Stimulated activated naive CD8-positive, alpha-beta T cell treated with anti-CD3 and anti-CD28 coated beads, Interleukin-15, Interleukin-2, amounts not matched to agents 100 U/mL and 50 U/mL, for 24 hours (primary cell): ENCODE data around the gene PSAPL1.

Experiments used
- ATAC-seq: fragments of 150-1000 bp; cut with Tn5 transposase; one replicate; pipeline ENCODE4 v1.10.0; 2021
- DNase-seq: peaks from one replicate; pipeline ENCODE4 v3.0.0; 2021

PSAPL1 gene, protein sequence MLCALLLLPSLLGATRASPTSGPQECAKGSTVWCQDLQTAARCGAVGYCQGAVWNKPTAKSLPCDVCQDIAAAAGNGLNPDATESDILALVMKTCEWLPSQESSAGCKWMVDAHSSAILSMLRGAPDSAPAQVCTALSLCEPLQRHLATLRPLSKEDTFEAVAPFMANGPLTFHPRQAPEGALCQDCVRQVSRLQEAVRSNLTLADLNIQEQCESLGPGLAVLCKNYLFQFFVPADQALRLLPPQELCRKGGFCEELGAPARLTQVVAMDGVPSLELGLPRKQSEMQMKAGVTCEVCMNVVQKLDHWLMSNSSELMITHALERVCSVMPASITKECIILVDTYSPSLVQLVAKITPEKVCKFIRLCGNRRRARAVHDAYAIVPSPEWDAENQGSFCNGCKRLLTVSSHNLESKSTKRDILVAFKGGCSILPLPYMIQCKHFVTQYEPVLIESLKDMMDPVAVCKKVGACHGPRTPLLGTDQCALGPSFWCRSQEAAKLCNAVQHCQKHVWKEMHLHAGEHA

DNA sequence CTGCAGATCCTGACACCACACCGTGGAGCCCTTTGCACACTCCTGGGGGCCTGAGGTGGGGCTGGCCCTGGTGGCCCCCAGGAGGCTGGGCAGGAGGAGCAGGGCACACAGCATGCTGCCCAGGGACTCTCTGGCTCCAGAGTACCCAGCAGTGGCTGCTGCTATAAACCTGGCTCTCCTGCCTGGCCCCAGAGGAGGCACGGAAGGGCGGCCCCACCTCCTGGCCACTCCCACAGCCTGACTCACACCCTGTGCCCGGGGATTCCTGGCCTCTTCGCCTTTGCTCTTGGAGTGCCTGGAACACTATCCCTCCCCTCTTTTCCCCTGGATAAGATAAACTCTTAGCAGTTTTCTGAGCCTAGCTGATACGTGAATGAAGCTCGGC lies at the start of gene PSAPL1:
Gene PSAPL1 (minus strand): TSS at position 165 of the 385 bp plus-strand sequence. CDS start 51 bp downstream, at position 114.
- ATAC-seq (no peak), DNase-seq (peak; percentile 8)

DNA sequence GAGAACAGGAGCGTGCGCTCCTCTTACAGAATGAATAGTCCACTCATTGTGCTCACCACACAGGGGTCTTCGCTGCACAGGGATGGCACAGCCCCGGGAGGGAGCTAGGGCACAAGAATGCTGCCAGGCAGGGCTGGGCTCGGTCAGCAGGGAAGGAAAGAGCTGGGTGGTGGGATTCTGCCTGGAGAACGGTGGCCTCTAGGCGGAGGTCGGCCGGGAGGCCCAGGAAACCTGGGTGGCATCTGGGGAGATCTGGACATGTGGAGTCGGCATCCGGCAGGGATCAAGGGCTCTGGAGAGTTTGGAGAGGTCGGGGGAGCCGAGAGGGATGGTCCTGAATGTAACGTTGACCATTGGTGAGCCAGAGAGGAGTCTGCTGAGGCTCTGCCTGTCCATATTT lies 46.5 kb upstream of the PSAPL1 start:
- no peak for DNase-seq
- ATAC-seq = no peak

DNA sequence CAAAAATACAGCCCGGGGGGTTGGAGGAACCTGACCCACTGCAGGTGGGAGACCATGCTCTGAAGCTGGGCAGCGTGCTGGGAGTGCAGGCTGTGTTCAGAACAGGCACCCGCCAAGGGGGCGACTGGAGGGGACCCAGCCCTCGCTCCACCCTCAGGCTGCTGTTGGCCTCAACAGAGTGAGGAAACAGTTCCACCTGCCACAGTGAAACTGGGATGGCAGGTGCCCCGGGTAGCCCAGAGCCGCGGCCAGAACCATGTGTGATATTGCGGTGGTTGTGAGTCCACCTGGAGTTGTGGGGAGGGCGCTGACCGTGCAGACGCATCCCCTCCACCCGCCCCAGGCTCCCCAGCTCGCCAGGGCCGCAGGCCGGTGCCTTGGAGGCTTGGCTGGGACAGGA lies 45.7 kb upstream of the PSAPL1 start:
- no peak for ATAC-seq
- no peak for DNase-seq

DNA sequence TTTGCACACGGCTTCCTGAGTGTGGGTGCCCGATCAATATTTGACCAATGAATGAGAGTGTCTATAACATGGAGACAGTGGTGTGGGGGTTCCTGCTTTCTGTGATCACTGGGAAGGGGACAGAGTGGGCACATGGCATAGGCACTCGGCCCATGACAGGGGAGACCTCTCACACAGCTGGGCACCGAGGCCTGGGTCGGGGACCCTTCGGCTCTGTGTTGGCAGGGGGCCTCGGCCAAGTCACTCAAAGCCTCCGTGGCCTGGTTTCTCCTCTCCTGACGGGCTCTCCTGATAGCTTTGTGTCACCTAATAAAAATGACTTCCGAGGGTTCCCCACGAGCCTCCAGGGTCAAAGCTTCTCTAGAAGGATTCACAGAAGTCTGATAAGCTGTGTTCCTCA lies 43.9 kb upstream of the PSAPL1 start:
- ATAC-seq (no peak), DNase-seq (no peak)

DNA sequence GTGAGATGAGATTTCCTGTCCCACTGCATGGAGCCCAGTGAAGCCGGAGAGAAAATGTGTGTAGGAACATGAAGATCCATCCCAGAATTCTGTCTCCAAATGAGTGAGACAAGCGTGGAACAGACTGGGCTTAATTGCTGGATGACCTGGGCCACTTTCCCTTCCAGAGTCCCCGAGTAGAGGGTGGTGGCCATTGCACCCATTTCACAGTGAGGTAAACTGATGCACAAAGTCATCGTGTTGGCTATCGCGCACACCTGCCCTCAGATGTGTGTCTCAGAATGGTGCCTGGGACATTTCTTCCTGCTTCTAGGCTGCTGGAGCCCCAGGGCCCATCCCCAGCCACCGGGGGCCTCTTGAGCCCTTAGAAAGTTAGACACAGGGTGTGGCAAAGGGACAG lies 43.0 kb upstream of the PSAPL1 start:
- DNase-seq (no peak), ATAC-seq (no peak)

DNA sequence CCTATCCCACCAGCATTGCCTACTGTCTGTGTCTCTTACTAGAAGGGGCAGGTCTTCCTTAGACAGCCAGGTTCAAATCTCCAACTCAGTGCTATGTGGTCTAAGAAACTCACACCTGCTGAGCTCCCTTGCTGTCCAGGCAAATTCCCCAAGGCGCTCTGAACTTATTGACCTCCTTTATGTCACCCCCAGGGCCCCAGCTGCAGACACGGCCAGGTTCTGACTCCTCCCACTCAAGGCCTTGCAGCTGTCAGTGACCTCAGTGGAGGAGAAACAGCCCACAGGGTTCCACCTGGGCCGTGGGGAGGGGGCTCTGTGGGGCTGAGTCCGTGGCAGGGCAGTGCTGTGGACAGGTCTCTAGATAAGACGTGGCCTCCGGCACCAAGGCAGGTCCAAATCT lies 42.1 kb upstream of the PSAPL1 start:
- DNase-seq (no peak), ATAC-seq (no peak)

DNA sequence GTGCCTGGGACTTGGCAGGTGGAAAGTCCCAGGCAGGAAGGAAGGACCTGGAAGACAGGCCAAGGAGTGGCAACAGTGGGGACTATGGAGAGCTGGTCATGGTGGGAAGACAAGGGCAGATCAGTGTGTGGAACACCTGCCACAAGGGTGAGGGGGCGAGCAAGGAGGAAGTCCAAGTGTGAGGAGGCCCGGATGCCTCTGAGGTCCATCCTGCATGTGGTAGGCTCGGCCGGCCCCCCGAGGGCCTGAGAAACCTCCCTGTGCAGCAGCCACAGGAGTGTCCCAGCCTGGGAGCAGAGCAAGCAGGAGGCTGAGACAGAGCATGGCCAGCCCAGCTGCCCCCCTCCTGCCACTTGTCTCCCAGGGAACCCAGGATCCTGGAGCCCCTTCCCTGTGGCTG lies 40.5 kb upstream of the PSAPL1 start:
- ATAC-seq (no peak), DNase-seq (no peak)

DNA sequence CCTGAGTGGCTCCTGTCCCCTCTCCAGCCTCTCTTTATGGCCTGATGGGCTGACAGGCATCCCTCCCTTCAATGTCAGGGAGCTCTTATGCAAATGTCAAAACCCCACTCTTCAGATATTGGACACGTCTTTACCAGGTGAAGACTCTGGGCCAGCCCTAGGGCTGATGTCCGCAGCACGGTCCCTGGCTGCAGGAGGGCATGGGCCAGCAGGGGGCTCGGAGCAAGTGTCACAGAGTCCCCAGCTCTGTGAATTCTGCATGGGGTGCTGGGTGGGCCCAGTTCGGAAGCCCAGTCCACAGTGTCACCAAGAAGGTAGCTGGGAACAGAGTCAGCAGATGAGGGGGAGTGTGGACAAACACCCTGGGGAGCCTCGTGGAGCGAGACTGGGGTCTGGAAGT lies 39.6 kb upstream of the PSAPL1 start:
- DNase-seq = no peak
- ATAC-seq = no peak

DNA sequence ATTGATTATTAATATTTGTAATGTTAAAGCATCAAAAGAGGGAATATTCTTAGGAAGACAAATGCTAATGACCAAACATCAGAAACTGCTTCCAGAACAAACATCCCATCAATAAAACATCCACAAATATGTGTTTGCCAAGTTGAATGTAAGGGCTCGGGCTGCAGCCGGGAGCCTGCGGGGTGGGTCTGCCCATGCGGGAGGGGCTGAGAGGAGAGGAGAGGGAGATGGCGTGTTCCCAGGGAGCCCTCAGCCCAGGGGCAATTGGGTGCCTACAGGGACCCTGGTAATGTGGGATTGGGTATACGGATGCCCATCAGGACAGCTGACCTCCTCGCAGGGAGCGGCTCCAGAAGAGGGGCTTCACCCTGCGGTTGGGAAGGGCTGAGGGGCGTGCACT lies 38.4 kb upstream of the PSAPL1 start:
- no peak for DNase-seq
- no peak for ATAC-seq

DNA sequence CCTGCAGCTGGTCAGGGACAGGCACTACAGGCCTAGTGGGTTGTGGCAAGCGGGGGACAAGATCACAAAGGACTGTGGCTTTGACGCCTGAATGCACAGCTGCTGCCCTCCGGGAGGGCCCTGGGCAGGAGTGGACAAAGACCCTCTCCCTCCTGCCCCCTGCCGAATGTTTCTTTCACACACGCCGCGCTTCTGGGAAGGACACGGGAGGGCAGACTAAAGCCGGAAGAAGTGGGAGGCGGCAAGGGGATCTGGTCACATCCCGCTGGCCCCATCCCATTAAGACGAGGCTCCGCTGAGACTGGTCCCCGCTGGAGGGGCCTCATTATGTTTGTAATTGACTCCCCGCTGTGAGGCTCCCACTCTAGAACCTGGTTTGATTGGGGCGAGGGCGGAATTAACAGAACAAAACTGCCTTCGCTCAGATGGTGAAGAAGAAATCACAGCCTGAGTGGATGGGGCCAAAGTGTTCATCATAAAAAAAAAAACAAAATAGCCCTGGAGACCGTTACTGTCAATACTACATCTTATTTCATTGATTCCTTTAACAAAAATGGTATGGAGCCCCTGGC lies 37.8 kb upstream of the PSAPL1 start:
- ATAC-seq = no peak

DNA sequence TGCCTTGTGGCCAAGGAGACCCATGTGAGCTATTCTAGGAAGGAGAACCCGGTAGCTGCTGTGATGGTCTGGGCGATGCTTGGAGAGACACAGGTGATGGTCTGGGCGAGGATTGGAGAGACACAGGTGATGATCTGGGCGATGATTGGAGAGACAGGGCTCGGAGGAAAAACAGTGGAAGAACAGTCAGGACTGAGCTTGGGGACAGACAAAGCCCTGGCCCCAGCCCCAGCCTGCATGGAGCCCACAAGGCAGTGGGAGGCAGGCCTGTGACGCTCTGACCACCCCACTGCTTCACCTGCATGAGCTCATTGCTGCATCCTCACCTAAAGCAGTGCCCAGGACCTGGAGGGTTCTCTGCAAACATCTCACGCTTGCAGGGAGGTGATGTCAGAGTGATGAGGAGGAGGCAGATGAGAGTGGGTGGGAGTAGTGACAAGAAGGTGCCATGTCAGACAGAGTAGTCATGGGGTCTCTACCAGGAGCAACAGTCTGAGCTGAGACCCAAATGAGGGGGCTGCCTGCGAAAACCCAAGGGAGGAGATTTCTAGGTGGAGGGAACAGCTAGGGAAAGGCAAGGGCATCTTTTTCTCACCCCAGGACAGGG lies 35.9 kb upstream of the PSAPL1 start:
- DNase-seq = no peak
- no peak for ATAC-seq

More for the DNA sequence above, 37.8 kb upstream of the PSAPL1 start:
- DNase-seq = no peak

DNA sequence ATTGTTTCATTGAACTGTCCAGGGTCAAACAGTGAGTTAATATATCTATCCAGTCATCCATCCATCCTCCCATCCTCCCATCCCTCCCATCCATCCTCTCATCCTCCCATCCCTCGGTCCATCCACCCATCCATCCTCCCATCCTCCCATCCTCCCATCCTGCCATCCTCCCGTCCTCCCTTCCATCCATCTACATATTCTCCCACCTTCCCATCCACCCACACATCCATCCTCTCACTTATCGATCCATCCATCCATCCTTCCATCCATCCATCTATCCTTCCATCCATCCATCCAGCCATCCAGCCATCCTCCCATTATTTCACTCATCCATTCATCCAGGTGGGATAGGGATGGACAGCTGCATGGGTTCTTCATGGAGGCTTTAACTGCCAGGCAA lies 35.4 kb upstream of the PSAPL1 start:
- DNase-seq (no peak), ATAC-seq (no peak)

DNA sequence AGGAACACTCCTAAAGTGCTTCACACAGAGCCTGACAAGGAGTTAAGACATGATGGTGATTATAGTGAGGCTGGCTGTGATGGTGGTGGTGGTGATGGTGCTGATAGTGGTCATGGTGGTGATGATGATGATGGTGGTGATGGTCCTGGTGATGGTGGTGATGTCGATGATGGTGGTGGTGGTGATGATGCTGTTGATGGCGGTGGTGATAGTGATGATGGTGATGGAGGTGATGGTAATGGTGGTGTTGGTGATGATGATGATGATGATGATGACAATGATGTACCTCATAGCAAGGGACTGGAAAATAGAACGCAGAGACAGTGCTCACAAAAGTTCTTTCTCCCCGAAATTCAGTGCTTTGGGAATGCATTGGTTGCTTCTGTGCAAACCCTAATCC lies 34.3 kb upstream of the PSAPL1 start:
- no peak for ATAC-seq
- no peak for DNase-seq

DNA sequence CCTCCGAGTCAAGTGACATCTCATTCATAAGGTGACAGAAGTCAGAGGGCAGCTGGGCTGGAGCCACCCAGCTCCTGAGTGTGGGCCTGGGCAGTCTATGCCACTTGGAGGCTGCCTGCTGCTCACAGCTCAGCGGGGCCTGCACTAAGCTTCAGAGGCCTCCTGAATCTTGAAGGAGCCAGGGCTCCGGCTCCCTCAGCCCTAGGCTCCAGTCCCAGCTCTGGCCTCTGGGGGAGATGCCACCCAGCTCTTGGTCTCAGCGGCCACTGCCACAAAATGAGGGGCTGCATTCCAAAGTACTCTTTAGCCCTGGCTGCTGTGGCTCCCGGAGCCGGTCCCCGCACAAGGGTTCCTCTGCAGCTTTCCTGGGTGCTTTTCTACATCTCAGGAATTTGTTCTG lies 32.7 kb upstream of the PSAPL1 start:
- ATAC-seq = no peak
- DNase-seq = no peak

DNA sequence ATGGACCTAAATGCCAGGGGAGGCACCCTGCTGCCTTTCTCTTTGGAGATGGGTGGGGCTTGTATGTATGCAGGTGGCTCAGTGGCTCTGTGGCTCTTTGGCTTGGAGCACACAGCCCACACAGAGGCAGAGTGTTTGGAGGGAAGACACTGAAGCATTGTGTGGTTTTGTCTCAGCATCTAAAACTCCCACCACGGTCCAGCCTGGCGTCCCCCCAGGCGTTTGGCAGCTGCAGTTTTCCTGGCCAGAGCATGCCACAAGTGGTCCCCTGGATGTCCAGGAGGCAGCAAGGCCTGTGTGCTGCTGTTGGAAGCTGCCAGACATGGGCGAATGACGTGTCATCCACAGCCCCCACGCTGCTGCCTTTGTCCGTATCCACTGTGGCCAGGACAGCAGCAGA lies 32.2 kb upstream of the PSAPL1 start:
- ATAC-seq (no peak), DNase-seq (no peak)

DNA sequence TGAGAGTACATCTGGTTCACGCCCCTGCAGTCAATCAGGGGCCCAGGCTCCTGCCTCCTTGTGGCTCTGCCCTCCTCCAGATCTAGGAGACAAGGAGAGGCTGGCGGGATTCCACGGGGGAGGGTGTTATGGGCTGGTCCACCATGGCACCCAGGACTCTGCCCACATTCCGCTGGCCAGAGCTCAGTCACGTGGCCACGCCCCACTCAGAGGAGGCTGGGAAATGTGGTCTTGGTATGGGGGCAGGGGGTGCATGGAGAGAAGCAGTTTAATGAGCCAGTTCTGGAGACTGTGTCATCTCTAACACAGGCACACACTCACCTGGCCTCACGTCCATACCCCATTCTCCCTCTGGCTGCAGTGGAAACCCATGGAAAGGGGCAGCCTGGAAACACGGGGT lies 31.5 kb upstream of the PSAPL1 start:
- DNase-seq = no peak
- no peak for ATAC-seq

DNA sequence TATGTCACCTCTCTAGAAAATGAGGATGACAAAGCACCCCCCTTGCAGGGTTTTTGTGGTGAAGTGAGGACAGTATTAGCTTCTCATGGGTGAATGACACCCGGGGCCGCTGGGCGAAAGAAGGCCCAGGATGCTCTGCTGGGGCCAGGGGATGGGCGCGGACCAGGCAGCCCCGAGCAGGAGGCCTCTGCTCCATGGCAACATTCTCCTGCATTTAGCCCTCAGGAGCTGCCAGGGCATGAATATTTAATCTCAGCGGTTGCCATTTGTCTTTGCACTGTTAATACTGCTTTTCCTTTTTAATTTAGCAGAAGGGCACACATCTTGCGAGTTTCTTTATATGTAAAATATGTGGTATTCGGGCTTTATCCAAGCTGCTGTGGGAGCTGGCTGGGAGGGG lies 30.3 kb upstream of the PSAPL1 start:
- no peak for DNase-seq
- no peak for ATAC-seq

DNA sequence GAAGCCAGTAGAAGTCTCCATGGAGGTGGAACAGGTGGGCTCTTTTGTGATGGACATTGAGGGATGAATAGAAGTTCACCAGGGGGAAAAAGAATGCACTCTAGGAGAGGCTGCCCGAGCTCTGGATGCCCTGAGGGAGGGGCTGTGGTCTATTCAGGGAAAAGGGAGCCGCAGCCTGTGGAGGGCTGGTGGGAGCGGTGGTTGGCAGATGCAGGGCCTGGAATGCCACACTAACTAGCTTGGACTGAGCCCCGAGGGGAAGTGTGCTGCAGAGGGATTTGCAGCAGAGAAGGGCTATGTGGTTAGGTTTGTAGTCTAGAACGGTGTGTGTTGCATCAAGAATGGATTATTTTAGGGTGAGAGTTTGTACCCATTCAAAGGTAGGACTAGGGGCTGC lies 29.5 kb upstream of the PSAPL1 start:
- ATAC-seq (no peak), DNase-seq (no peak)

DNA sequence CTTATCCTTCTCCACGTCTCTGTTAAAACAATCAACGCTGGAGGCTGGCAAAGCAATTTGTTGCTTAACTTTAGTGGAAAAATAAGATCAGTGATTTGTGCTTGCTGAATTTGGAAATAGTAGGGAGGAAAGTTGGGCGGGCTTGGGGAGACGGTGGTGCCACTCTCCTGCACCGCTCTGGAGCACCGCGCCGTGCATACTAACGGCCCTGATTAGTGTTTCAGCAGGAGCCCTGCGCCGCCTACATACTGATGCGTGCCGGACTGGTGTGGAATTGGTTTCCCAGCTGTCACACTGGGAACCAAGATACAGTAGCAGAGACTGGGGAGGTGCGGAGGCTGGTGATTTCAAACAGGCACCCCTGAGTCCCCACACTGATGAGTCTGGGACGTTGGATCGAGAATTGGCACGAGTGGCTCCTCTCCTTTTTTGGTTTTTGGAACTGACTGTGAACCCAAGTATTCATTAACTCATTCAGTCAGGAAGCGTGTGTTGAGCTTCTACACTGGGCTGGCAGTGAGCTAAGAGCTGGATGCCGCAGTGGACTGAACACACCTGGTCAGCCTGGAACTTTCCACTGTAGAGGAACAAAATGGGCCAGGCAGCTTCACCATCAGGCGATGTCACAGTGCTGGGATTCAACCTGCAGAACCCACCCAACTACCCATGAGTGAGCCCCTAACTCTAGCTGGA lies 29.0 kb upstream of the PSAPL1 start:
- no peak for ATAC-seq

DNA sequence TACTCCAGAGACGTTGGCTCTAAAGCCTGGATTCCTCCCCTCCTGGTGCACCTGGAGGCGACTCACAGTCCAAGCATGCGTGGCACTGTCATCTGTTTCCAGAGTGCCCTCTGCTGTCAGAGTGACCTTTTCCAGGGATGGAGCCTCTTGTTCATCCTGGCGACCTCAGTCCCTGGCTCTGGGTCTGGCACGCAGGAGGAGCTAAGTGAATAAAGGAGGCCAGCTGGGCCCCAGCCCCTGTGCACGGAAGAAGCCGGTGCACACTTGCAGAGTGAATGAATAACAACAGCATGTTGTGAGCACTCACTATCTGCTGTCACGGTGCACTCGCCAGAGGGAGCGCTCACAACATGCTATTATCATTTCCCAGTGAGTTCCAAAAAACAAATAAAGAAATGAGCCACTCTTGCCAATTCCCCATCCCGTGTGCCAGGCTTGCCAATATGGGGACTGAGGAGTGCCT lies 27.8 kb upstream of the PSAPL1 start:
- DNase-seq (no peak), ATAC-seq (no peak)

More for the DNA sequence above, 29.0 kb upstream of the PSAPL1 start:
- no peak for DNase-seq

DNA sequence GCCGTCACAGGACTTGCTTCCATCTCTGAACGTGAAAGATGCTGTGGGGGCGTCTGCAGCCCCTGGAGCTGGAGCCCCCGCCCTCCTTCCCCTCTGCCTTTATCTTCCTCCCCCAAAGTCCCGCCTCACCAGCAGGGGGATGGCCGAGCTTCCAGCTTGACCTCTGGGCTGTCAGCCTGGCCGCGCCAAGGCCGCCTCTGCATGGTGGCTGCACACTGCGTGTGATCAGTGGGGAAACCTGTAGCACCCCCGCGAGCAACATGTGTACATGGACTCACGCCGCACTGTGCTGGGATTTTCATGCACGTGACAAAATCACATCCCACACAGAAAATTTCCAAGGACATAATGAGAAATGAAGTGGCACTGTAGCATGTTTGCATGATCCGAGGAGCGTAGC lies 26.5 kb upstream of the PSAPL1 start:
- ATAC-seq = no peak
- no peak for DNase-seq

DNA sequence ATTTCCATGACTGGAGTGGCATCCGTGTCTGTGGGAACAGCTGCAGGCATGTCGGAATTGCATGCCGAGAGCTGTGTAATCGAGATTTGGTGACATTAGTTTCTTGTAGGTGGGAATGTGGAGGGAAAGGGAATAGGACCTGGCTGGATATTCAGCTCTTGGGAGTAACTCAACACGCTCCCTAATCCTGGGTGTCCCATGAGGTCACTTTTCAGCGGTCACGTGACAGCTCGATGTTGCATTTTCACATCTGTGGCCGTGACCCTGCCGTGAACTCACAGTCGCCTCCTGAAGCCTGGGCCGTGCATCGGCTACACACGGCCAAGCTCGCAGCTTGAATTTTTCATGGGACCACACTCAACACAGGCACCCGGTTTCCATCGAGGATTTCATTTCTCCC lies 25.8 kb upstream of the PSAPL1 start:
- no peak for ATAC-seq
- no peak for DNase-seq

DNA sequence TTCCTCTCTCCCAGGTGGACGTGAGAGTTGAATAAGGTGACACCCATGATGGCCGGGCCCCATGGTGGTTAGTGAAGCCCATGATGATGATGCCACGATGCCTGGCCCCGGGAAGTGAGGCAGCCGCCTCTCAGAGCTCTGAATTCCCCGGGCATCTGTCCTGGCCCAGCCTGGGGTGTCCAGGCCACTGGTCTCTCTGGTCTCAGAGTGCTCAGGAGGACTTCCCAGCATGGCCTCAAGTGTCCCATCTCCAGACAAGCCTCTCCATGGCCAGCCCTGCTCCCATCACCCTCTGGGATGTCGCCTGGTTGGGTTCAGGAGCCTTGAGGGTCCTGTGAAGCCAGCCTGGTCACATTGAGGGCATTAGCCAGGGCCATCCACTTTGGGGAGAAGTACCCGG lies 24.7 kb upstream of the PSAPL1 start:
- no peak for DNase-seq
- no peak for ATAC-seq
